Caco-2 (cell line): ENCODE results near the gene TRIM59. TPM values are rescaled to one million over a fixed set of nuclear protein-coding genes. Genes with fewer than 3 reads are reported as not detected.

Source experiments
- BruUV-seq: library from RNA; stranded (reverse); fragments of 400-500 nt; replicated peaks from 2 replicates; lab custom pipeline; 2021; lab: Mats Ljungman, UMichigan
- CTCF ChIA-PET: fragments of 300-600 bp; sonication (Branson Sonifier 250); formaldehyde crosslinking; loops from one replicate; lab custom pipeline; 2022; ENCODE audit warnings: antibody characterized with exemption; lab: Charles Lee
- POLR2A ChIA-PET: fragments of 300-600 bp; sonication (Branson Sonifier 250); formaldehyde crosslinking; loops from one replicate; lab custom pipeline; 2022; ENCODE audit warnings: antibody characterized with exemption; lab: Charles Lee
- DNase-seq, 2 experiments: peaks; one replicate each; pipeline versions ENCODE4 v3.0.0 to v3.0.0-alpha.2; 2020 to 2022
- H3K27me3 ChIP-seq: replicated peaks from 2 replicates; pipeline ENCODE4 v1.6.0; 2011; ENCODE audit warnings: low read length; ENCODE audit not compliant: control insufficient read depth, insufficient read depth
- H3K36me3 ChIP-seq: 2 replicates; pipeline ENCODE4 v1.5.1; 2011; ENCODE audit warnings: low read length; ENCODE audit not compliant: control insufficient read depth, insufficient read depth
- H3K4me1 ChIP-seq: fragments of 250-450 bp; sonication (Bioruptor Pico); 2 replicates; pipeline ENCODE4 v1.5.1; 2020; ENCODE audit warnings: mild to moderate bottlenecking
- H3K4me3 ChIP-seq: 2 replicates; pipeline ENCODE4 v1.5.1; 2011; ENCODE audit warnings: low read depth, mild to moderate bottlenecking, control low read depth, low read length
- H3K9me3 ChIP-seq: fragments of 250-450 bp; sonication (Bioruptor Pico); 2 replicates; pipeline ENCODE4 v1.5.1; 2020; ENCODE audit warnings: mild to moderate bottlenecking, moderate library complexity
- H3K27ac Mint-ChIP-seq: one replicate; pipeline ENCODE4 v1.8.0; 2022; ENCODE audit warnings: mixed read lengths; ENCODE audit not compliant: unreplicated experiment
- H3K27me3 Mint-ChIP-seq: one replicate; pipeline ENCODE4 v1.8.0; 2022; ENCODE audit warnings: mixed read lengths; ENCODE audit not compliant: insufficient read depth, unreplicated experiment
- H3K36me3 Mint-ChIP-seq: one replicate; pipeline ENCODE4 v1.8.0; 2022; ENCODE audit warnings: mild to moderate bottlenecking, mixed read lengths; ENCODE audit not compliant: insufficient read depth, unreplicated experiment
- H3K4me1 Mint-ChIP-seq: one replicate; pipeline ENCODE4 v1.8.0; 2022; ENCODE audit warnings: low read depth, mixed read lengths; ENCODE audit not compliant: unreplicated experiment
- H3K4me3 Mint-ChIP-seq: one replicate; pipeline ENCODE4 v1.8.0; 2022; ENCODE audit warnings: mild to moderate bottlenecking, moderate library complexity, mixed read lengths; ENCODE audit not compliant: unreplicated experiment
- H3K9me3 Mint-ChIP-seq: one replicate; pipeline ENCODE4 v1.8.0; 2022; ENCODE audit warnings: mixed read lengths; ENCODE audit not compliant: unreplicated experiment
- intact Hi-C: fragments of 100-400 bp; cut with micrococcal nuclease; formaldehyde crosslinking; loops from one replicate; pipeline ENCODE4 v1.10.0; 2022; ENCODE audit not compliant: unreplicated experiment
- total RNA-seq: library from RNA; stranded (reverse); gene quantifications from 2 replicates; pipeline ENCODE4 v1.2.3, GENCODE V29; 2022
- TF ChIP-seq, protein P1 (sequence below), 2 experiments: fragments of 200-600 bp in 1 of 2; IDR thresholded peaks; 1 replicate in 1 of 2; 2 replicates in 1 of 2; pipeline versions ENCODE4 v1.5.1 to v1.8.0; 2011 to 2022; ENCODE audit warnings: antibody characterized with exemption in 1 of 2, control low read depth in 1 of 2, inconsistent platforms in 1 of 2, low read depth in 1 of 2, low read length in 1 of 2, mild to moderate bottlenecking in 1 of 2, moderate library complexity in 1 of 2; ENCODE audit not compliant: insufficient read depth in 1 of 2, severe bottlenecking in 1 of 2, unreplicated experiment in 1 of 2

The TRIM59 gene
- total RNA-seq, 1 experiment from 2014 or later = 4.5 TPM

DNA sequence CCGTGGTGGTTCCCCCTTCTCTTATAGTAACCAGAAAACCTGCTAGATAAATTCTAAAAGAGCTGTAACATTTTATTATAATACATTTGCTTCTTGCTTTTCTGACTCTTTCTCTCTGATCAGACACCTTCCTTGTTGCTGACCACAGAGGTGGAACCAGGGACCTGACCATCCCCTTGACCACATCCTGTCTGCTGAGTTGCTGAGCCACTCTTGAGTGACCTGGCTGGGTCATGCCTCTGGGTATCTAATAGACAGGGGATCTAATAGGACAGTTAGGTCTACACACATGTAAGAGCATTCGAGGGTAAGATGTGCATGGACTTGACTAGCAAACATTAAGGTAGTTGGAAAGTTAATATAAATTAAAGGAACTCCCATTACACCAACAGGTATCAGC is 22.8 kb upstream of the TRIM59 start:
- intact Hi-C loops = no loop called here
- H3K27me3 Mint-ChIP-seq = peaks cover 3% of the 10 kb centered on the region
- CTCF ChIA-PET = no interaction called here

DNA sequence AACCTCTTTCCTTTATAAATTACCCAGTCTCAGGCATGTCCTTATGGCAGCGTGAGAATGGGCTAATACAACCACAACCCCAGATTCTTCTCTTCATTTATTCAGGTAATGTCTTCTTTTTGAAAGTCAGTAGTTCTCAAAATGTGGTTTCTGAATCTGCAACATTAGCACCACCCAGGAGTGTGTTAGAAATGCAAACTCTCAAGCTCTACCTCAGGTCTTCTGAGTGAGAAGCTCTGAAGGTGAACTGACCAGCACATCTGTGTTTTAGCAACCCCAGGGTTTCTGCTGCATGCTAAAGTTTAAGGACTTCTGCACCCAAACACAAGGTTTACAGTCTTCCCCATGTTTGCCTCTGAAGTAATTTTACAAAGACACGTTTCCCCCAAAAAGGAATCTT is 22.3 kb upstream of the TRIM59 start:
- H3K9me3 Mint-ChIP-seq = peaks cover 16% of the 10 kb centered on the region
- no peaks in the 10 kb centered on the region for H3K27me3 ChIP-seq
- no peak for DNase-seq
- intact Hi-C loops = no loop called here
- no peak overlapping the region for H3K4me3 Mint-ChIP-seq
- H3K9me3 ChIP-seq = peaks cover 13% of the 10 kb centered on the region
- ChIA-PET POLR2A (no interaction called here), CTCF (no interaction called here)
- no peak overlapping the region for H3K27ac Mint-ChIP-seq
- H3K4me1 Mint-ChIP-seq = no peaks in the 10 kb centered on the region
- H3K4me3 ChIP-seq = no peak overlapping the region
- H3K36me3 Mint-ChIP-seq = no peaks in the 10 kb centered on the region
- TF ChIP-seq, protein P1, sequence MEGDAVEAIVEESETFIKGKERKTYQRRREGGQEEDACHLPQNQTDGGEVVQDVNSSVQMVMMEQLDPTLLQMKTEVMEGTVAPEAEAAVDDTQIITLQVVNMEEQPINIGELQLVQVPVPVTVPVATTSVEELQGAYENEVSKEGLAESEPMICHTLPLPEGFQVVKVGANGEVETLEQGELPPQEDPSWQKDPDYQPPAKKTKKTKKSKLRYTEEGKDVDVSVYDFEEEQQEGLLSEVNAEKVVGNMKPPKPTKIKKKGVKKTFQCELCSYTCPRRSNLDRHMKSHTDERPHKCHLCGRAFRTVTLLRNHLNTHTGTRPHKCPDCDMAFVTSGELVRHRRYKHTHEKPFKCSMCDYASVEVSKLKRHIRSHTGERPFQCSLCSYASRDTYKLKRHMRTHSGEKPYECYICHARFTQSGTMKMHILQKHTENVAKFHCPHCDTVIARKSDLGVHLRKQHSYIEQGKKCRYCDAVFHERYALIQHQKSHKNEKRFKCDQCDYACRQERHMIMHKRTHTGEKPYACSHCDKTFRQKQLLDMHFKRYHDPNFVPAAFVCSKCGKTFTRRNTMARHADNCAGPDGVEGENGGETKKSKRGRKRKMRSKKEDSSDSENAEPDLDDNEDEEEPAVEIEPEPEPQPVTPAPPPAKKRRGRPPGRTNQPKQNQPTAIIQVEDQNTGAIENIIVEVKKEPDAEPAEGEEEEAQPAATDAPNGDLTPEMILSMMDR (IDR thresholded peaks at IDR 0.05; ENCODE audit: insufficient read depth in 1 of 2, low read depth in 1 of 2, low read length in 1 of 2, severe bottlenecking in 1 of 2, unreplicated experiment in 1 of 2) = no peak
- peaks cover 3% of the 10 kb centered on the region for H3K27me3 Mint-ChIP-seq
- no TSS peak for BruUV-seq
- no peaks in the 10 kb centered on the region for H3K36me3 ChIP-seq
- no peaks in the 10 kb centered on the region for H3K4me1 ChIP-seq

More for the DNA sequence above, 22.8 kb upstream of the TRIM59 start:
- peaks cover 16% of the 10 kb centered on the region for H3K9me3 Mint-ChIP-seq
- H3K4me3 Mint-ChIP-seq = no peak overlapping the region
- DNase-seq = no peak
- Histone ChIP-seq H3K4me3 (no peak overlapping the region), H3K36me3 (no peaks in the 10 kb centered on the region), H3K4me1 (no peaks in the 10 kb centered on the region), H3K27me3 (no peaks in the 10 kb centered on the region), H3K9me3 (peaks cover 13% of the 10 kb centered on the region)
- POLR2A ChIA-PET = no interaction called here
- TF ChIP-seq, protein P1 (IDR thresholded peaks at IDR 0.05; ENCODE audit: insufficient read depth in 1 of 2, low read depth in 1 of 2, low read length in 1 of 2, severe bottlenecking in 1 of 2, unreplicated experiment in 1 of 2) = no peak
- H3K4me1 Mint-ChIP-seq = no peaks in the 10 kb centered on the region
- H3K27ac Mint-ChIP-seq = no peak overlapping the region
- BruUV-seq = no TSS peak
- no peaks in the 10 kb centered on the region for H3K36me3 Mint-ChIP-seq

DNA sequence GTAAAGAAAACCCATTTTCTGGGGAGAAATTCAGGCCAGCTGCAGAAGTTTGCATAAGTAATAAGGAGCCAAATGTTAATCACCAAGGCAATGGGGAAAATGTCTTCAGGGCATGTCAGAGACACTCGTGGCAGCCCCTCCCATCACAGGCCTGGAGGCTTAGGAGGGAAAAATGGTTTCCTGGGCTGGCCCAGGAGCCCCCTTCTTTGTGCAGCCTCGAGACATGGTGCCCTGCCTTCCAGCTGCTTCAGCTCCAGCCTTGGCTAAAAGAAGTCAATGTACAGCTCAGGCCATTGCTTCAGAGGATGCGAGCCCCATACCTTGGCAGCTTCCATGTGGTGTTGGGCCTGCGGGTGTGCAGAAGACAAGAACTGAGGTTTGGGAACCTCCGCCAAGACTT is 20.6 kb upstream of the TRIM59 start:
- no peaks in the 10 kb centered on the region for H3K4me1 Mint-ChIP-seq
- no peaks in the 10 kb centered on the region for H3K36me3 ChIP-seq
- ChIA-PET CTCF (no interaction called here), POLR2A (no interaction called here)
- no TSS peak for BruUV-seq
- H3K36me3 Mint-ChIP-seq = no peaks in the 10 kb centered on the region
- intact Hi-C loops = no loop called here
- H3K9me3 ChIP-seq = peaks cover 13% of the 10 kb centered on the region
- peaks cover 16% of the 10 kb centered on the region for H3K9me3 Mint-ChIP-seq
- H3K27me3 Mint-ChIP-seq = peaks cover 3% of the 10 kb centered on the region
- no peak overlapping the region for H3K4me3 ChIP-seq
- no peaks in the 10 kb centered on the region for H3K27me3 ChIP-seq
- TF ChIP-seq, protein P1 (IDR thresholded peaks at IDR 0.05; ENCODE audit: insufficient read depth in 1 of 2, low read depth in 1 of 2, low read length in 1 of 2, severe bottlenecking in 1 of 2, unreplicated experiment in 1 of 2) = no peak
- H3K27ac Mint-ChIP-seq = no peak overlapping the region
- H3K4me1 ChIP-seq = no peaks in the 10 kb centered on the region
- no peak for DNase-seq
- no peak overlapping the region for H3K4me3 Mint-ChIP-seq
